Lung (tissue), 12 donors: ENCODE measurements around the gene TBC1D22B. TPM values are rescaled to one million over a fixed set of nuclear protein-coding genes. Genes with fewer than 3 reads are reported as not detected.

Source experiments
- ATAC-seq: fragments of 200-7000 bp; cut with Tn5 transposase; one replicate; pipeline ENCODE4 v1.9.1; 2020; ENCODE audit warnings: moderate number of reproducible peaks; ENCODE audit not compliant: insufficient read depth, low FRiP score
- DNase-seq, 3 donors: peaks; one replicate each; pipeline ENCODE4 v3.0.0-alpha.2; 2013 to 2017
- H3K27ac ChIP-seq, 2 donors: one replicate each; pipeline ENCODE4 v1.5.1; 2013; ENCODE audit warnings: mild to moderate bottlenecking in 2 of 2, moderate library complexity in 2 of 2, control low read depth in 1 of 2, inconsistent platforms in 1 of 2, low read depth in 1 of 2, low read length in 1 of 2
- H3K27me3 ChIP-seq, 3 donors: one replicate each; pipeline ENCODE4 v1.5.1; 2013; ENCODE audit warnings: low read length in 2 of 3; ENCODE audit not compliant: control insufficient read depth in 3 of 3, insufficient read depth in 3 of 3
- H3K36me3 ChIP-seq, 4 donors: one replicate each; pipeline ENCODE4 v1.5.1; 2013; ENCODE audit warnings: low read length in 4 of 4, mild to moderate bottlenecking in 1 of 4, moderate library complexity in 1 of 4; ENCODE audit not compliant: control insufficient read depth in 4 of 4, insufficient read depth in 4 of 4
- H3K4me1 ChIP-seq, 5 donors: one replicate each; pipeline ENCODE4 v1.5.1; 2013; ENCODE audit warnings: low read length in 5 of 5, mild to moderate bottlenecking in 2 of 5, moderate library complexity in 1 of 5; ENCODE audit not compliant: control insufficient read depth in 5 of 5, insufficient read depth in 5 of 5
- H3K4me3 ChIP-seq: one replicate; pipeline ENCODE4 v1.5.1; 2013; ENCODE audit warnings: mild to moderate bottlenecking, control low read depth, moderate library complexity
- H3K9ac ChIP-seq, 2 donors: one replicate each; pipeline ENCODE4 v1.5.1; 2013; ENCODE audit warnings: low read length in 2 of 2, control low read depth in 1 of 2; ENCODE audit not compliant: insufficient read depth in 1 of 2
- H3K9me3 ChIP-seq, 4 donors: one replicate each; pipeline ENCODE4 v1.5.1; 2013; ENCODE audit warnings: low read length in 3 of 4, mild to moderate bottlenecking in 1 of 4, moderate library complexity in 1 of 4; ENCODE audit not compliant: control insufficient read depth in 4 of 4, insufficient read depth in 3 of 4
- CTCF ChIP-seq: IDR thresholded peaks from 2 replicates; pipeline ENCODE4 v1.5.1; 2012; ENCODE audit warnings: mild to moderate bottlenecking; ENCODE audit errors: control extremely low read depth, extremely low read depth
- WGBS, 2 donors: extraction: QIAGEN DNeasy Blood & Tissue Kit; methylation state at CpG; one replicate each; pipeline ENCODE4 v1.1.7; 2013; 5-methylcytosine and 5-hydroxymethylcytosine counted together
- polyA plus RNA-seq, 2 donors: library from polyadenylated mRNA; stranded (reverse); fragments of 200-250 nt; gene quantifications; one replicate each; pipeline ENCODE4 v1.2.1, GENCODE V29; 2013
- total RNA-seq, 2 donors: library from RNA; depleted of rRNA in 1 of 2; stranded (reverse); fragments of >200 nt in 1 of 2; gene quantifications; one replicate each; pipeline ENCODE4 v1.2.1, GENCODE V29; 2014 to 2021
- donor health status: control.
- donor health status: control.
- donor health status: Bipolar disorder and iron deficiency.
- donor health status: healthy.
- donor health status: DM: yes; HTN: yes; CAD: no.

The TBC1D22B gene
- total and polyA plus RNA-seq, 4 donors, result 6.8 to 9.7 (median 8.8) TPM

- H3K27me3 ChIP-seq, result no peaks in the 10 kb centered on the region
- 83 to 87% methylated on average over 12 of the region's 12 CpGs for WGBS, 2 donors
- no peak for TF ChIP-seq CTCF
- DNase-seq (no peak), ATAC-seq (no peak)
- H3K4me3 ChIP-seq, result no peak overlapping the region
- H3K9ac ChIP-seq, result no peak overlapping the region
- no peaks in the 10 kb centered on the region for H3K4me1 ChIP-seq
- no peaks in the 10 kb centered on the region for H3K9me3 ChIP-seq
- peak overlapping the region in 1 of 2 donors; percentile 18 for H3K27ac ChIP-seq
- H3K36me3 ChIP-seq, result no peaks in the 10 kb centered on the region
Observed at GRCh38 chr6:37209461-37210205, 47.9 kb upstream of the TBC1D22B start.

GRCh38 chr6:37210313-37210968 is 47.1 kb upstream of the TBC1D22B start:
- TF ChIP-seq CTCF, result peak; percentile 99
- ATAC-seq, result peak; percentile 50
- 62 to 65% methylated on average over 7 of the region's 7 CpGs for WGBS, 2 donors

GRCh38 chr6:37212268-37212667 is 45.3 kb upstream of the TBC1D22B start:
- no peaks in the 10 kb centered on the region for H3K4me1 ChIP-seq
- no peak overlapping the region for H3K4me3 ChIP-seq
- no peaks in the 10 kb centered on the region for H3K36me3 ChIP-seq
- WGBS, 2 donors, result 84 to 95% methylated on average over 9 of the region's 9 CpGs
- no peak overlapping the region for H3K27ac ChIP-seq
- H3K9me3 ChIP-seq, result no peaks in the 10 kb centered on the region
- no peak overlapping the region for H3K9ac ChIP-seq
- no peak for TF ChIP-seq CTCF
- ATAC-seq (no peak), DNase-seq (no peak)
- no peaks in the 10 kb centered on the region for H3K27me3 ChIP-seq

More at GRCh38 chr6:37210313-37210968, 47.1 kb upstream of the TBC1D22B start:
- peak; percentile 78 to 89 (median 86) for DNase-seq
- Histone ChIP-seq H3K9ac (no peak overlapping the region), H3K36me3 (no peaks in the 10 kb centered on the region), H3K4me1 (no peaks in the 10 kb centered on the region), H3K27ac (no peak overlapping the region), H3K27me3 (no peaks in the 10 kb centered on the region), H3K9me3 (no peaks in the 10 kb centered on the region), H3K4me3 (no peak overlapping the region)
